GM18511 (cell line): ENCODE results near the gene PPFIA2.
"Not testable (repeated sequence)": the region's sequence is repeated elsewhere in the genome, so short reads cannot be mapped to it uniquely, and the experiment has no call there.

ENCODE experiments used
- ATAC-seq: cut with Tn5 transposase; IDR thresholded peaks from one replicate; pipeline ENCODE4 v1.9.1; 2021; ENCODE audit warnings: mild to moderate bottlenecking, moderate library complexity; ENCODE audit not compliant: unreplicated experiment

PPFIA2 gene

GRCh38 chr12:81670759-81671158 lies 88.4 kb downstream of the PPFIA2 start:
- no peak for ATAC-seq

GRCh38 chr12:81668475-81668874 lies 90.7 kb downstream of the PPFIA2 start:
- ATAC-seq, result peak; percentile 94

- ATAC-seq, result not testable (repeated sequence)
These were observed 99.8 kb downstream of the PPFIA2 start for GRCh38 chr12:81659310-81659709.

- peak; percentile 79 for ATAC-seq
These were observed 114.6 kb downstream of the PPFIA2 start for GRCh38 chr12:81644503-81644902.

GRCh38 chr12:81639196-81639595 lies 120.0 kb downstream of the PPFIA2 start:
- ATAC-seq, result no peak

GRCh38 chr12:81633127-81633526 lies 126.0 kb downstream of the PPFIA2 start:
- ATAC-seq, result no peak

- ATAC-seq, result no peak
These were observed 131.6 kb downstream of the PPFIA2 start for GRCh38 chr12:81627336-81628189.

GRCh38 chr12:81626406-81626805 lies 132.7 kb downstream of the PPFIA2 start:
- ATAC-seq, result no peak

GRCh38 chr12:81617915-81618314 lies 141.2 kb downstream of the PPFIA2 start:
- ATAC-seq, result no peak

GRCh38 chr12:81615026-81615588 lies 144.0 kb downstream of the PPFIA2 start:
- ATAC-seq, result no peak

- peak; percentile 76 for ATAC-seq
These were observed 147.9 kb downstream of the PPFIA2 start for GRCh38 chr12:81610955-81611889.

GRCh38 chr12:81597928-81598604 lies 161.1 kb downstream of the PPFIA2 start:
- ATAC-seq, result peak; percentile 87

GRCh38 chr12:81596558-81596957 lies 162.6 kb downstream of the PPFIA2 start:
- no peak for ATAC-seq

GRCh38 chr12:81591256-81591655 lies 167.9 kb downstream of the PPFIA2 start:
- no peak for ATAC-seq

GRCh38 chr12:81590703-81591102 lies 168.4 kb downstream of the PPFIA2 start:
- ATAC-seq, result not testable (repeated sequence)

- ATAC-seq, result no peak
These were observed 170.7 kb downstream of the PPFIA2 start for GRCh38 chr12:81588235-81589008.

GRCh38 chr12:81585787-81586186 lies 173.4 kb downstream of the PPFIA2 start:
- ATAC-seq, result no peak

GRCh38 chr12:81573228-81573627 lies 185.9 kb downstream of the PPFIA2 start:
- ATAC-seq, result no peak

- ATAC-seq, result no peak
These were observed 186.7 kb downstream of the PPFIA2 start for GRCh38 chr12:81572411-81572810.

GRCh38 chr12:81570234-81570633 lies 188.9 kb downstream of the PPFIA2 start:
- ATAC-seq, result no peak
